ENCODE results near the gene AMER1. TPM values are rescaled to one million over a fixed set of nuclear protein-coding genes. Genes with fewer than 3 reads are reported as not detected.

The AMER1 gene
- total and polyA plus RNA-seq, 9 of the 15 experiments (the other 6 are each of a cell fraction or from before 2014, with no cell fraction given) = 0.29 to 4.6 (median 3.0) TPM

- Histone ChIP-seq H4K20me1 (replicated peaks; ENCODE audit: control insufficient read depth, insufficient read depth, low read length) (no peaks in the 10 kb centered on the region), H3K9ac (ENCODE audit: insufficient read depth in 1 of 2, low read depth in 2 of 2, low read length in 2 of 2) (no peak overlapping the region), H3K27ac (ENCODE audit: extremely low read depth, low read depth, low read length) (no peak overlapping the region), H3K27me3 (ENCODE audit: control insufficient read depth in 2 of 2, insufficient read depth in 2 of 2, low read length in 2 of 2) (no peaks in the 10 kb centered on the region), H3K9me1 (ENCODE audit: control insufficient read depth, insufficient read depth, low read length) (no peaks in the 10 kb centered on the region), H3K9me3 (replicated peaks; ENCODE audit: control insufficient read depth, insufficient read depth, low read depth, low read length) (no peaks in the 10 kb centered on the region), H3K36me3 (ENCODE audit: control insufficient read depth, insufficient read depth, low read length) (peaks cover 2% of the 10 kb centered on the region; the same call in 1 of the 3 replicates), H3K79me2 (ENCODE audit: control insufficient read depth, insufficient read depth, low read length) (no peaks in the 10 kb centered on the region), H3K4me2 (ENCODE audit: insufficient read depth, low read length) (no peak overlapping the region), H2AFZ (ENCODE audit: low read depth, low read length) (no peak overlapping the region), H3K4me3 (no peak overlapping the region), H3K4me1 (replicated peaks in 1 of 2; ENCODE audit: control insufficient read depth in 2 of 2, insufficient read depth in 2 of 2, low read length in 2 of 2) (no peaks in the 10 kb centered on the region; a peak in 1 of 5 replicates)
- ATAC-seq (no peak), FAIRE-seq (no peak), DNase-seq (ENCODE audit: extremely low read depth in 1 of 4, low spot score in 3 of 4) (no peak)
- BruUV-seq (replicated peaks) = no TSS peak
- 30% methylated on average over 3 of the region's 3 CpGs for WGBS (ENCODE audit: insufficient coverage, low coverage, missing lambda C conversion rate)
- TF ChIP-seq, protein P1, sequence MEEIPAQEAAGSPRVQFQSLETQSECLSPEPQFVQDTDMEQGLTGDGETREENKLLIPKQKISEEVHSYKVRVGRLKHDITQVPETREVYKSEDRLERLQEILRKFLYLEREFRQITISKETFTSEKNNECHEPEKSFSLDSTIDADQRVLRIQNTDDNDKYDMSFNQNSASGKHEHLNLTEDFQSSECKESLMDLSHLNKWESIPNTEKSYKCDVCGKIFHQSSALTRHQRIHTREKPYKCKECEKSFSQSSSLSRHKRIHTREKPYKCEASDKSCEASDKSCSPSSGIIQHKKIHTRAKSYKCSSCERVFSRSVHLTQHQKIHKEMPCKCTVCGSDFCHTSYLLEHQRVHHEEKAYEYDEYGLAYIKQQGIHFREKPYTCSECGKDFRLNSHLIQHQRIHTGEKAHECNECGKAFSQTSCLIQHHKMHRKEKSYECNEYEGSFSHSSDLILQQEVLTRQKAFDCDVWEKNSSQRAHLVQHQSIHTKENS (CRISPR knock-in tag; IDR thresholded peaks at IDR 0.05) = no peak
- TF ChIP-seq, protein P2, sequence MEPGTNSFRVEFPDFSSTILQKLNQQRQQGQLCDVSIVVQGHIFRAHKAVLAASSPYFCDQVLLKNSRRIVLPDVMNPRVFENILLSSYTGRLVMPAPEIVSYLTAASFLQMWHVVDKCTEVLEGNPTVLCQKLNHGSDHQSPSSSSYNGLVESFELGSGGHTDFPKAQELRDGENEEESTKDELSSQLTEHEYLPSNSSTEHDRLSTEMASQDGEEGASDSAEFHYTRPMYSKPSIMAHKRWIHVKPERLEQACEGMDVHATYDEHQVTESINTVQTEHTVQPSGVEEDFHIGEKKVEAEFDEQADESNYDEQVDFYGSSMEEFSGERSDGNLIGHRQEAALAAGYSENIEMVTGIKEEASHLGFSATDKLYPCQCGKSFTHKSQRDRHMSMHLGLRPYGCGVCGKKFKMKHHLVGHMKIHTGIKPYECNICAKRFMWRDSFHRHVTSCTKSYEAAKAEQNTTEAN (CRISPR knock-in tag; IDR thresholded peaks at IDR 0.05) = no peak
- no peak for TF ChIP-seq DPF2 (IDR thresholded peaks at IDR 0.05)
- TF ChIP-seq, protein P3, sequence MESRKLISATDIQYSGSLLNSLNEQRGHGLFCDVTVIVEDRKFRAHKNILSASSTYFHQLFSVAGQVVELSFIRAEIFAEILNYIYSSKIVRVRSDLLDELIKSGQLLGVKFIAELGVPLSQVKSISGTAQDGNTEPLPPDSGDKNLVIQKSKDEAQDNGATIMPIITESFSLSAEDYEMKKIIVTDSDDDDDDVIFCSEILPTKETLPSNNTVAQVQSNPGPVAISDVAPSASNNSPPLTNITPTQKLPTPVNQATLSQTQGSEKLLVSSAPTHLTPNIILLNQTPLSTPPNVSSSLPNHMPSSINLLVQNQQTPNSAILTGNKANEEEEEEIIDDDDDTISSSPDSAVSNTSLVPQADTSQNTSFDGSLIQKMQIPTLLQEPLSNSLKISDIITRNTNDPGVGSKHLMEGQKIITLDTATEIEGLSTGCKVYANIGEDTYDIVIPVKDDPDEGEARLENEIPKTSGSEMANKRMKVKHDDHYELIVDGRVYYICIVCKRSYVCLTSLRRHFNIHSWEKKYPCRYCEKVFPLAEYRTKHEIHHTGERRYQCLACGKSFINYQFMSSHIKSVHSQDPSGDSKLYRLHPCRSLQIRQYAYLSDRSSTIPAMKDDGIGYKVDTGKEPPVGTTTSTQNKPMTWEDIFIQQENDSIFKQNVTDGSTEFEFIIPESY (CRISPR knock-in tag; IDR thresholded peaks at IDR 0.05) = no peak
- no peak for TF ChIP-seq HOXB6 (CRISPR knock-in tag; IDR thresholded peaks at IDR 0.05; ENCODE audit: borderline replicate concordance)
- no peak for TF ChIP-seq TAF15 (IDR thresholded peaks at IDR 0.05; ENCODE audit: low read depth, low read length)
- no peak for TF ChIP-seq MAFK (IDR thresholded peaks at IDR 0.05; ENCODE audit: low read length)
- TF ChIP-seq NCOA4 (IDR thresholded peaks at IDR 0.05; ENCODE audit: partially characterized antibody) = no peak
- TF ChIP-seq STAT6 (CRISPR knock-in tag; IDR thresholded peaks at IDR 0.05) = no peak
- TF ChIP-seq KDM4B (IDR thresholded peaks at IDR 0.05; ENCODE audit: borderline replicate concordance in 2 of 2, low read depth in 1 of 2) = no peak
- TF ChIP-seq SMARCA5 (IDR thresholded peaks at IDR 0.05) = no peak
- TF ChIP-seq ZNF707 (CRISPR knock-in tag; conservative IDR thresholded peaks at IDR 0.05) = no peak
- no peak for TF ChIP-seq GTF2A2 (tag; IDR thresholded peaks at IDR 0.05)
- TF ChIP-seq NELFE (IDR thresholded peaks at IDR 0.05; ENCODE audit: insufficient read depth, insufficient read length) = no peak
- no peak for TF ChIP-seq PHF20 (IDR thresholded peaks at IDR 0.05; ENCODE audit: partially characterized antibody)
- in situ Hi-C loops (cut with MboI) (no loop called here), intact Hi-C loops (cut with micrococcal nuclease) (no loop called here)
- ChIA-PET CTCF (ENCODE audit: low intra/inter-chr PET ratio) (no interaction called here), POLR2A (no interaction called here)
These were observed 13.5 kb downstream of the AMER1 start for GRCh38 chrX:64192040-64192439.

Data from K562 (cell line).